ENCODE results near the gene THSD4.

The THSD4 gene

DNA sequence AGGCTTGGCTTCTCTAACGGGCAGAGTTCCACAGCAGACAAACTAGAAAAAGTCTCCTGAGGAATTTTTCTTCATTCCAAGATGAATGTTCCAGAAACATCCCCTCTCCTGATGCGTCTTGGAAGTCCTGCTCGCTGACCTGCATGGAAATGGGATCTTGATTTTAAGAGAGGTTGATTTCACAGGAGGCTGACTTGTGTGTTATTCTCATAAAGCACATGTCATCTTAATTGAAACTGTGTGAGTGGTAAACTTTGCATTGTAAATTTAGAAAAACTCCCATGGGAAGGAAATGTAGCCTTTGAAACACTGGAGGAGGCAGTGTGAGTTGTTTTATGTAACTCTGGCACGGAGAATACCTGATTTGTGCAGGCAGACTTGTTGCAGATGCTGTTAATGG is 357.3 kb downstream of the THSD4 start:
- DNase-seq, result no peak

DNA sequence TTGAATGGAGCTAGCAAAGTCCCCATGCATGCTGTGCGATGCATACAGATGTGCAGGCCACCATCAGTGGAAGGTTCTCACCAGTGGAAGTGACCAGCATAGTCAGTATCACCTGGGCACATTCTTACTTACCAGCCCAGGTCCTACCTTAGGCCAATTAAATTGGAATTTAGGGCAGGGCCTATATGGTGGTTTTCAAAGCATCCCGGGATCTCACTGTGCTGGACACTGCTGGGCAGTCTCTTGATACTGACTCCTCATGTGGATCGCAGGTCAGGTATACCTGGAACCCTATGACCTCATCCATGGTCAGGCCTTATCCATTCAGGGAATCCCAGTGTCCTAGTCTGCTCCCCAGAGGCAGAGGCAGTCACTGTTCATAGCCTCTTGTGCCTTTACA is 358.5 kb downstream of the THSD4 start:
- DNase-seq, result no peak

DNA sequence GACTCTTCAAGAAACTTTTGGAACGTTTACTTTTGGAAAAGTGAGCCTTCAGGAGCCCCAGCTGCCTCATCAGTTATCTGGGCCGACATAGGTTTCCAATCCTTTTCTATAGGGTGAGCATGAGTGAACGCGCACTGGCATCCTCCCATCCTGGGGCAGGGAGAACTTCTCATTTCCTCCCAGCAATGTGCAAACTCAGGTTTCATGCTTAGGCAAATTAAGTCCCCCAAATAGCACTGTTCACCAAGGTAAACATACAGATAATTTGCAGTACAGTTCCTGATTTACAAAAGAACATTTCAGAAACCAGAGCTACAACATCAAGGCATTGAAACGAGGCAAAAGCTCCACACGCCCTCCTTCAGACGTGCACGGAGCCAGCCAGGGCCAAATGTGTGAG is 361.6 kb downstream of the THSD4 start:
- no peak for DNase-seq

DNA sequence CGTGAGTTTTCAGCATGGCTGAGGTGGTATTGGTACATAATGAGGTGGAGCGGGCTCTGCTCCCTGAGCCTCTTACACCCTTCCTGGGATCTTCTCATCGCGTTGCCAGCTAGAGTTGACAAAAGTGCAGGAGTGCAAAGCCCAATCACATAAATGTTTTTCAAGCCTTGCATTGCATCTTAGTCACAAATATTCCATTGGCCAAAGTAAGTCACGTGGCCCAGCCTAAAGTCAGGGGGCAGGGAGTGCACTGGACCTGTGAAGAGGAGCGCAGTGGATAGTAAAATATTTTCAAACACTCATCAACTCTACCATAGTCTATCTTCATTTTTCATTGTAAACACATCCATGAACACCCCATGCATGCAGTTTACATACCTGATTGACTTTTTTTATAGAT is 365.3 kb downstream of the THSD4 start:
- no peak for DNase-seq

DNA sequence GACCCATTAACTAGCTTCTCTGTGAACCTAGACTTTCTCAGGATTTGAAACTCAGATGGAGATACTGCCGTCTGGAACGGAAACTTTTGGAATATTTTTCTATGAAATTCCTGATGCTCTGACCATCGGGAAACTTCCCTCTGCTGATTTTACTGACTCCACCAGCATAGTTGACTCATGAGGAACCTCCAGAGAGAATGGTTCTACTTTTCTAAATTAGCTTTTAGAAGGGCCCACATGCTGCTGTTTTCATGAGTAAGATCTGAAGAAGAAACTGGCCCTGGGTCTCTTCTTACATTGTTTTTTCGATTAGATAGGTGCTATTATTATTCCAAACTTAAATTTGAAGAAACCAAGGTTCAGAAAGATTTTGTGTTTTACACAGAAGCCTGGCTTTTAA is 368.8 kb downstream of the THSD4 start:
- DNase-seq, result no peak

DNA sequence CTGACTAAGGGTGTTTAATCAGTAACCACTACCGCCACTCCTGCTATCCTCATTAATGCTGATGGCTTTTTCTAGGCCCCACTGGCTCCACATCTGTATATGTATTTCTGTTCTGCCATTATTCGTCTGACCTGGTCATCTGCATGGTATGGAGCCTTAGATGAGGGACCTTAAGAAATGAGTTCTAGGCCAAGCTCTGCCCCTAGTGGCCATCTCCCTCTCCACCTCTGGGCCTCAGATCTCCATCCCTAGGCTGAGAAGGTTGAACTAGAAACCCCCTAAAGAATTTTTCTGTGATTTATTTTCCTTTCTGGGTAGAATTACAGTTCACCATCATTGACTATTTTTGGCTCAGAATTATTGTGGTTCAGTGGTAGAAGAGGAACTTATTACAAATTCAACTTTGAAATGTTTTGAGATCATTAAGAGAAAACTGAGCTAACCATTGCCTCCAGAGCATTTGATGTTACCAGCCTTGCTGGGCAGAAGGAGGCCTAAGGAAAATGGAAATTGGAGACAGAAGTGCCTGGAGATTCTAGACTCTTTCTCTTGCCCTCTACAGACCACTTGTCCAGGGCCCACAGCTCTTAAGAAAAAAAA is 369.9 kb downstream of the THSD4 start:
- peak; percentile 21 for DNase-seq

DNA sequence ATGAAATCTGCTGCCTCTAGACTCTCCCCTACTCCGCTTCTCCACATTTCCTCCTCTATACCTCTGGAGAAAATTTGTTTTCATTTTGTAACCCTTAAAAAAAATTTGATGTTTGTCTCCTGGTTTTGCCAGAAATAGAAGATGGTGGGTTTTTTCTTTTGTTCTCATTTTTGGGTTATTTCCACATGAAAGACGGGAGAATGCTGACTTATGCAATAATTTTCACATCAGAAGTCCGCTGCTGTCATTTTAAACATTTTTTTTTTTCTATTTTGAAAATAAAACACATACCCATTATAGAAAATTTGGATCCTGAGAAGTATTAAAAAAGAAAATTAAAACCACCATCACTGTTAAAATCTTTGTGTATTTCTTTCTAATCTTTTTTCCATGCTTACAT is 374.3 kb downstream of the THSD4 start:
- DNase-seq, result no peak

- DNase-seq, result no peak
Observed at GRCh38 chr15:71493526-71493925, 378.3 kb downstream of the THSD4 start.

GRCh38 chr15:71494563-71495397 is 379.5 kb downstream of the THSD4 start:
- no peak for DNase-seq

DNA sequence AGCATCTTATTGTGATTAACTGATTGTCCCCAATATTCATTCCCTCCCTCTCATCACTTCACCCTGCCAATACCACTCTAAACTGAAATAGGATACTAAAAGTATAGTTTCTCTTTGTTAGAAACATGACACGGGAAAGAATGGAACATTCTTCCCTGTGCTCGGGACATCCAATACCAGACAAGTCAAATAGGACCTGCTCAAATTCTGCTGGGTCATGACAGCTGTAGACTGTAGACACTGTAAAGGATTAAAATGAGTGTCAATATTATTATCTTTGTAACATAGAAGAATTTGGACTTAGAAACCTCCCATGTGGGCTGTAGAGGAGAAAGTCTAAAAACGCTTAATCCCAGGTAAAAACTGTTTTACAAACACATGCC is 380.1 kb downstream of the THSD4 start:
- no peak for DNase-seq

DNA sequence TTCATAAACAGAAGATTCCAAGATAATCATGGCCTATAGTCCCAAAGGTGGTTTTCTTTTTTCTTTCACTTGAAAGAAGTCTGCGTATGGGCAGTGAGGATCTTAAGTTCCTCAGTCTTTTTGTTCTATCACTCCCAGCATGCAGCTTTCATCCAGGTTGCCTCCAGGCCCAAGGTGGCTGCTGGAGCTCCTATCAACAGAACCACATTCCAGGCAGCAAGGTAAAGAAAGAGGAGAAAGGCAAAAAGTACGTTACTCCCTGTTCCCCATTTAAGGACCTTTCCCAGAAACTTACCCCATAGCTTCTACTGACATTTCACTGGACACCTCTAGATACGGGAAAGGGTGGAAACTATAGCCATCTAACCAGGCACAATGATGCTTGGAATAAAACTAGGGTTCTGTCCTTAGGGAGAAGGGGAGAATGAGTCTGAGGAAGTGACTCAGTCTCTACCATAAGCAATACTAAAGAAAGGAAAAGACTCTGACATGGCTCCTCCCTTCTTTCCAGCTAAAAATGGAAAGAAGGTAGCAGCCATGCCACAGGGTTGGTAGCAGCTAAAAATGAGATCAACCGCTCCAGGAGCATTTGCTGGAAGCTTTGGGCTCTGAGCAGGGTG is 381.2 kb downstream of the THSD4 start:
- DNase-seq, result peak; percentile 59

DNA sequence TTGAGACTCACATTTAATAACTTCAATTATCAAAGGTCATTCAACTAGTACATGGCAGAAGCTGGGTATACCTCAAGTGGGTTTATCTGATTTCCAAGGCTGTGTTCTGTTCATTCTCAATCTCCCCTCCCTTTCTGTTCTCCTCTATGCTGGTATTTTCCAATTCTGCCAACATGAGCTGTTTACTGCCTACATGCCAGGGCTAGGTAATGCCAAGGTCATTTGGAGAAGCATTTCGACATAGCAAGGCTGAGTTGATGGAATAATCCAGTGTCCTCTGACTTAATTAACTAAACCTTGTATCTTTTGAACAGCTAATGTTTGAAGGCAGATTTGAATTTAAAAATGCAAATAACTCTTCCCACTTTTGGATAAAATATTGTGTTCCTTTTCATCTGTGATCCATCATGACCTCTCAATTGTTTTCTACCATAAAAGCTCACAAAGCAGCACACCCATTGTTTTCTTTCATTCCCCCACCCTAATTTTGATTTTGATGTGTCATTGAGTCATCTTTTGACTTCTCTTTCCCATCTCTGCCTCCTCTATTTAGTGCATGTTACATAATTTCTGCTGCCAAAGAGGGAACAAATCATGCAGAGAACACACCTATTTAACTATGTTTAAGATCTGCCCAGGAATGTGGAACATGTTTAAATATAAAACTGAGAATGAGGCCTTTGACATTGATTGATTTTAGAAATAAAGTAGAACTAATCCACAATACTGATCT is 386.2 kb downstream of the THSD4 start:
- no peak for DNase-seq

DNA sequence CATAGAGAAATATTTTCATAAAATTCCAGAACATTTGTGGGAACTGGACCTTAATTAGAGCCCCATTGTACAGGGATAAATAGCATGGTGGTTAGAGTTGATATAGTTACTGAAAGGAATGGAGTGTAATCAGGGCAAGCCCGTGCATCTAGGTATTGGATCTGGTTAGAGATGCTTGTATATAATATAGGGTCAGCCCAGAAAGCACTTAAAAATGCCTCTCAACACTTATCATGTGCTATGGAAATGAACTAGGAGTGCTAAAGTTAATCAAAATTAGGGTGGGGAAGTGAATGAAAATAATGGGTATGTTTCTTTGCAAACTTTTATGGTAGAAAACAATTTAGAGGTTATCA is 386.8 kb downstream of the THSD4 start:
- DNase-seq, result no peak

DNA sequence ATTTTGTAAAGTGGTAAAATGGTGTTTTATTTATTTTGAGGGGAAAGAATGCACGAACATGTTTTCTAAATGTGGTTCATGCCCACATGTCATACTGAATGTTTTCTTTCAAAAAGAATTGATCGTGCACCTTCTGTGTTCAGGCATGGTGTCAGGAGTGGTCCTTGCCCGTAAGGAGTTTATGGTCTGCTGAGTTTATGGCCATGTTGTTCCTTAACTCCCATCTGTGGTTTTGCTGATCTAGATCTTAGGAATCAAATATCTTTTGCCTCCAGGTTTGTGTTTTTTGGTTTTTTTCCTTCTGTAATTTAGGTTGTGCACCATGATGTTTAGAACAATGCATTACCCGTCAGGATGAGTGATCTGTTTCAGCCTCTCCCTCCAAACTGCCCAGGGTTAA is 390.7 kb downstream of the THSD4 start:
- no peak for DNase-seq

- DNase-seq, result no peak
Observed at GRCh38 chr15:71506946-71507345, 391.7 kb downstream of the THSD4 start.

GRCh38 chr15:71508081-71508682 is 392.9 kb downstream of the THSD4 start:
- DNase-seq, result no peak

DNA sequence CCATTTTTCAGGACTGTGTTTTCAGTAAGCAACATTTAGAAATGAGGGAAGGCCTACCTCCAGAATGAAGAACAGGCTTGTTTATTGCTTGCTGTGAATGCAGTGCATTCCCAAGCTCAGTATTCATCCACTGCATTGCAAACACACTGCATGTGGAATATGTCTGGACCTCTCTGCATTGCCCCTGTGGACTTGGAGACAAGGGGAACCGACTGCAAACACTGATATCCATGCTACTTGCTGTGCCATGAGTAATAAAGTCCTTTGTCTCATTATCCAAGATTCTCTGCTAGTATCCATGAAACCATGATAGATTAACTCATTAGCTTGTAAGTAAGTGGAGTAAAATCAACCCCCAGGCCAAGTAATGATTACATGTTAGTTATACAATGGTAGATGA is 393.9 kb downstream of the THSD4 start:
- no peak for DNase-seq

DNA sequence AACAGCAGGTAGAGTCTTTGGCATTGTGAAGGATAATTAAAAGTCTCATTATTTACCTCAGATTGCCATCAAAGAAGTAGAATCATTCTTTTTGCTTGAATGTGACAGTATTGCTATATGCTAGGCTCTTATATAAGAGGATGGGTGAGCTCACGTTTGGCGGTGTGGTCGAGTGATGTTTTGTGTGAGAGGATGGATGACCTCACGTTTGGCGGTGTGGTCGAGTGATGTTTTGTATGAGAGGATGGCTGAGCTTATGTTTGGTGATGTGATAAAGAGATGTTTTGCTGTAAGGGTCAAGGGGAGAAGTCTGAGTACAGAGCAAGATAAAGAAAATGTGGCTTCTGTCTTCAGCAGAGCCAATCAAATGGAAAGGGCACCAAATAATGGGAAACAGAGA is 395.5 kb downstream of the THSD4 start:
- DNase-seq, result no peak

- DNase-seq, result no peak
Observed at GRCh38 chr15:71511796-71512681, 396.8 kb downstream of the THSD4 start.

- no peak for DNase-seq
Observed at GRCh38 chr15:71512682-71513006, 397.4 kb downstream of the THSD4 start.

- DNase-seq, result no peak
Observed at GRCh38 chr15:71515375-71516186, 400.3 kb downstream of the THSD4 start.

- DNase-seq, result no peak
Observed at GRCh38 chr15:71517751-71518150, 402.5 kb downstream of the THSD4 start.
